T-helper 1 cell (primary cell): ENCODE results near the gene ZNF587B.
"Not testable (repeated sequence)": the region's sequence is repeated elsewhere in the genome, so short reads cannot be mapped to it uniquely, and the experiment has no call there.

ENCODE experiments used
- DNase-seq, 5 donors: peaks; one replicate each; pipeline ENCODE4 v3.0.0-alpha.2; 2012 to 2020

Gene ZNF587B

DNA sequence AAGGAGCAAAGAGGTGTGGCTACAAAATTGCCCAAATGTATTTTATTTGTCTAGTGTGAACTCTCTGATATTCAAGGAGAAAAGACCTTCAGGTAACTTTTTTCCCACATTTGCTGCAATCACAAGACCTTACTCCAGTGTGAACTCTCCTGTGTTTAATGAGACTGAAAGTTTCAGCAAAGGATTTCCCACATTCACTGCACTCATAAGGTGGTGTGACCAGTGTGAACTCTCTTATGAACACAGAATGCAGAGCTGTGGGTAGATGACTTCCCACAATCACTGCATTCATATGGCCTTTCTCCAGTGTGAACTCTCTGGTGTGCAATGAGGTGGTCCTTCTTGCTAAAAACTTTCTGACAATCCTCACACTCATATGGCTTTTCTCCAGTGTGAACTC, 42.4 kb downstream of the ZNF587B start:
- DNase-seq: no peak

- not testable (repeated sequence) for DNase-seq
Observed at GRCh38 chr19:57873883-57874799, 44.0 kb downstream of the ZNF587B start.

GRCh38 chr19:57886046-57886445, 55.9 kb downstream of the ZNF587B start:
- no peak for DNase-seq

GRCh38 chr19:57887195-57887941, 57.3 kb downstream of the ZNF587B start:
- no peak for DNase-seq

- no peak for DNase-seq
Observed at GRCh38 chr19:57888107-57888559, 58.0 kb downstream of the ZNF587B start.

GRCh38 chr19:57888560-57889231, 58.6 kb downstream of the ZNF587B start, which contains the start of gene ZNF814:
TSS of gene ZNF814 (minus strand) at chr19:57889037. CDS start at chr19:57888802, 235 bp downstream.
- DNase-seq: peak; percentile 45 to 77 (median 64)

DNA sequence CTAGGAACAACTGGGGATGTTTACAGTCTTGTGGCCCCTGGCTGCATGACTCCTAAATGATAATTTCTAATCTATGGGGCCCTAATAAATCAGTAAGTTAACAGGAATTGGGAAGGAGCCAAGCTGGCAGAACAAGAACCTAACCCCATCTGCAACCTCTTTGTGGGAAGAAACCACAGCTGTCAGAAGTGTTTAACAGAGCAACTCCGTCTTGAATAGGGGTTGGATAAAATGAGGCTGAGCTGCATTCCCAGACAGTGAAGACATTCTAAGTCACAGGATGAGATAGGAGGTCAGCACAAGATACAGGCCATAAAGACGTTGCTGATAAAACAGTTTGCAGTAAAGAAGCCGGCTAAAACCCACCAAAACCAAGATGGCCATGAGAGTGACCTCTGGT, 60.6 kb downstream of the ZNF587B start:
- not testable (repeated sequence) for DNase-seq
